BLaER1 treated with 17β-estradiol and CSF1 and Interleukin-3, amounts not matched to agents 10 nM and 100 nM (cell line): ENCODE data around the gene RIBC2.
A peak's percentile ranks its signal among the peaks of the same experiment; 100 is the strongest.

Experiments used
- H3K27ac ChIP-seq, 11 experiments: shearing (Covaris generic); formaldehyde crosslinking; 2 replicates each; pipeline ENCODE4 v1.8.1; 2022
- H3K27me3 ChIP-seq, 11 experiments: shearing (Covaris generic); formaldehyde crosslinking; 2 replicates each; pipeline ENCODE4 v1.8.1; 2022
- H3K36me3 ChIP-seq, 11 experiments: shearing (Covaris generic); formaldehyde crosslinking; 2 replicates each; pipeline ENCODE4 v1.8.1; 2022
- H3K4me1 ChIP-seq, 10 experiments: shearing (Covaris generic); formaldehyde crosslinking; 2 replicates each; pipeline ENCODE4 v1.8.1; 2022
- H3K4me2 ChIP-seq, 11 experiments: shearing (Covaris generic); formaldehyde crosslinking; 2 replicates each; pipeline ENCODE4 v1.8.1; 2022
- H3K4me3 ChIP-seq, 10 experiments: shearing (Covaris generic); formaldehyde crosslinking; 2 replicates each; pipeline ENCODE4 v1.8.1; 2022
- H3K9ac ChIP-seq, 11 experiments: shearing (Covaris generic); formaldehyde crosslinking; 2 replicates each; pipeline ENCODE4 v1.8.1; 2022
- H3K9me3 ChIP-seq, 11 experiments: shearing (Covaris generic); formaldehyde crosslinking; replicated peaks in 1 of 11; 2 replicates each; pipeline ENCODE4 v1.8.1; 2022
- H4K20me1 ChIP-seq, 11 experiments: shearing (Covaris generic); formaldehyde crosslinking; 2 replicates each; pipeline ENCODE4 v1.8.1; 2022
- Cebpa-rat ChIP-seq, 11 experiments: shearing (Covaris generic); IDR thresholded peaks; 2 replicates each; pipeline ENCODE4 v1.8.1; 2022

RIBC2 gene

DNA sequence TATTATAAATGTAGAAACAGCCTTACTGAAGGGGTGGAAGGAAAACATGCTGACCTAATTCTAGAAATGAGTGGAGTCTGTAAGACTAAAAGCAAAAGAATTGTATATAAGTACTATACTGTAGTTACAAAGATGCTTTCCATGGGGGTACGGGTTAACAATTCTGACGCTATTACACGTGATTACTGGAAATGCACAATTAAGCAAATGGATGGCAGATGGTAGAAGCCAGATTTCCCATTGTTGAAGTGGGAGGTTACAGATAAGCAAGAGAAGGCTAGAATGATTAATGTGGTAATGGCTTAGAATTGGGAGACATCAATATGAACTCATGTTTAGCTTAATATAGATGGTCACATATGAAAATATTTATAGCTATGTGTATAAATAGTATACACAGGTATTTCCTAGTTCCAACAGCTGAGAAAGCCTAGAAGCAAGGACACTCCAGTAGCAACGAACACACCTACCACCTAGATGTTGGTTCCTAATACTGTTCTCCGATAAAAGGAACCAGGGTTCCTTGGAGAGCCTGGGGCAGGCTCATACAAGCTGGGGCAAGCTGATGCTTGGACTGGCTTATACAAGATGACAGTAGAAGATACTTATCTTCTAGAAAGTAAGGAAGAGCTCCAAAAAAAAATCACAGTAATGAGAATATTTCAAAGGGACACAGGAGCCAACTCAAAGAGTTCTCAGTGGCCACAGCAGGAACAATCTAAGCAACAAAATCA lies 13.6 kb upstream of the RIBC2 start:
- Histone ChIP-seq H3K4me2 (no peak overlapping the region), H3K27me3 (no peaks in the 10 kb centered on the region)
- no peak for TF ChIP-seq Cebpa-rat (IDR thresholded peaks at IDR 0.05)

GRCh38 chr22:45402466-45402985 lies 11.0 kb upstream of the RIBC2 start:
- no peak for TF ChIP-seq Cebpa-rat (IDR thresholded peaks at IDR 0.05)
- Histone ChIP-seq H3K36me3 (no peaks in the 10 kb centered on the region), H3K4me1 (no peaks in the 10 kb centered on the region), H3K4me3 (no peak overlapping the region), H3K9ac (no peak overlapping the region), H3K27me3 (no peaks in the 10 kb centered on the region), H3K4me2 (no peak overlapping the region), H3K9me3 (peaks cover 9 to 14% (median 10%) of the 10 kb centered on the region in 11 experiments), H4K20me1 (no peaks in the 10 kb centered on the region), H3K27ac (no peak overlapping the region)

More for the DNA sequence above, 13.6 kb upstream of the RIBC2 start:
- Histone ChIP-seq H3K4me1 (no peaks in the 10 kb centered on the region), H3K36me3 (no peaks in the 10 kb centered on the region), H3K4me3 (no peak overlapping the region), H3K9me3 (peaks cover 10 to 15% (median 12%) of the 10 kb centered on the region in 11 experiments; a peak in 21 of 22 replicates), H3K27ac (no peak overlapping the region), H3K9ac (no peak overlapping the region), H4K20me1 (no peaks in the 10 kb centered on the region)

DNA sequence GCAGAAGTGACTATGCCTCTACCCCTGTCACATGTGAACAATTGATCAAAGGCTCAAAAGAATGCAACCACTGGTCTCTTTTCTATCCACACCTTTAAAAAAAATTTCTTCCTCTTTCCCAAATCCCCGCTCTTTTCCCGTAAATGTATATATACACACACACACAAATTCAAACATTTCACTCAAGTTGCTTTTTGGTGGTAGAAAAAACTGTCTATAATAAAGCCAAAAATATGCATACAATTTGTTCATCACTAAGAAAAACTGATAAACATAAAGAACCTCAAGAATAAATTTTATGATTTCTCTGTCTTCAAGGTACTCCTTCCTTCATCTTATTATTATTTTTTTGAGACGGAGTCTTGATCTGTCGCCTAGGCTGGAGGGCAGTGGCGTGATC lies 5.7 kb upstream of the RIBC2 start:
- TF ChIP-seq Cebpa-rat (IDR thresholded peaks at IDR 0.05), result no peak
- H3K36me3 ChIP-seq, result no peaks in the 10 kb centered on the region
- H3K9ac ChIP-seq, result no peak overlapping the region
- H3K4me3 ChIP-seq, result no peak overlapping the region
- no peaks in the 10 kb centered on the region for H4K20me1 ChIP-seq
- H3K4me2 ChIP-seq, result no peak overlapping the region
- no peak overlapping the region for H3K27ac ChIP-seq
- peaks cover 2 to 5% (median 4%) of the 10 kb centered on the region in 11 experiments; a peak in 19 of 22 replicates for H3K27me3 ChIP-seq
- H3K4me1 ChIP-seq, result peaks cover 0 to 1% (median under 1%) of the 10 kb centered on the region in 10 experiments; a peak in 6 of 20 replicates
- peaks cover 9 to 19% (median 14%) of the 10 kb centered on the region in 11 experiments; a peak in 21 of 22 replicates for H3K9me3 ChIP-seq

DNA sequence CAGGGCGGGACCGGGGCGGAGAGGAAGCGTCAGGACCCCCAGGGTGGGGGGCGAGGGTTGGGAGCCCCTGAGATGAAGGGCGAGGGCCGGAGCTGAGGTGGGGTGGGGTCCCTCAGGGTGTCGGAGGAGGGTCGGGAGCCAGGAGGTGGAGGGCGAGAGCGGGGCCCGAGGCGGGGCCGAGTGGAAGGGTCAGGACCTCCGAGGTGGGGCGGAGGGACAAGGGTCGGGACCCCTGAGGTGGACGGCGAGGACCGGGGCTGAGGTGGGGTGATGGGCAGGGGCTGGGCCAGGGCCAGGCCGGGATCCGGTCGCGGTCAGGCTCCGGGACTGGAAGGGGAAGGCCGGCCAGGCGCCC lies 503 bp upstream of the RIBC2 start:
- H3K9ac ChIP-seq, result peak overlapping the region in 5 of 11 experiments; percentile 40 to 59 (median 53); a peak in 5 of 22 replicates
- no peaks in the 10 kb centered on the region for H4K20me1 ChIP-seq
- peak overlapping the region in 5 of 11 experiments; percentile 28 to 54 (median 50); a peak in 10 of 22 replicates for H3K27ac ChIP-seq
- H3K4me2 ChIP-seq, result peak overlapping the region; percentile 42 to 78 (median 61)
- no peak for TF ChIP-seq Cebpa-rat (IDR thresholded peaks at IDR 0.05)
- H3K9me3 ChIP-seq, result peaks cover 5 to 20% (median 15%) of the 10 kb centered on the region in 11 experiments; a peak in 18 of 22 replicates
- peaks cover 24 to 29% (median 26%) of the 10 kb centered on the region in 11 experiments for H3K27me3 ChIP-seq
- peak overlapping the region; percentile 25 to 60 (median 43); a peak in 16 of 20 replicates for H3K4me3 ChIP-seq
- peaks cover 6 to 20% (median 12%) of the 10 kb centered on the region in 10 experiments; a peak in 18 of 20 replicates for H3K4me1 ChIP-seq
- no peaks in the 10 kb centered on the region for H3K36me3 ChIP-seq

GRCh38 chr22:45418056-45418769 lies 4.7 kb downstream of the RIBC2 start:
- H3K27me3 ChIP-seq, result peaks cover 16 to 19% (median 18%) of the 10 kb centered on the region in 11 experiments
- no peaks in the 10 kb centered on the region for H3K36me3 ChIP-seq
- no peak for TF ChIP-seq Cebpa-rat (IDR thresholded peaks at IDR 0.05)
- no peaks in the 10 kb centered on the region for H4K20me1 ChIP-seq
- H3K4me1 ChIP-seq, result peaks cover 8 to 23% (median 16%) of the 10 kb centered on the region in 10 experiments; a peak in 19 of 20 replicates
- peak overlapping the region in 7 of 11 experiments; percentile 8 to 63 (median 43); a peak in 12 of 22 replicates for H3K4me2 ChIP-seq
- H3K9me3 ChIP-seq, result peaks cover 0 to 7% (median 6%) of the 10 kb centered on the region in 11 experiments; a peak in 16 of 22 replicates
- H3K4me3 ChIP-seq, result no peak overlapping the region
- no peak overlapping the region for H3K27ac ChIP-seq
- H3K9ac ChIP-seq, result no peak overlapping the region

DNA sequence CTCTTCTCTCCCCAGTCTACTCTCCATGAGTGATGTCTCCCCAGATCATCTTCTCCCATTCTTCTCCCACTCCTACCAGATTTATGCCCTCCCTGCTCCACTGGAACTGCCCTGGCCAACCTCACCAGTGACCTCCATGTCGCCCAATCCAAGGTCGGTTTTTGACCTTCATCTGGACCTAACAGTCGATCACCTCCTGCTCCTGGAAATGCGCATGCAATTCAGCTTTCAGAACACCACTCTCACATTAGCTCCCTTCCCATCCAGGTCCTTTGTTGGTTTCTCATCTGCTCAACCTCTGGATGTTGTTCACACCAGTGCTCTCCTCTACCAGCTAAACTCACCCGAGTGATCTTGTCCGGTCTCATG lies 5.3 kb downstream of the RIBC2 start:
- H4K20me1 ChIP-seq, result no peaks in the 10 kb centered on the region
- TF ChIP-seq Cebpa-rat (IDR thresholded peaks at IDR 0.05), result no peak
- H3K4me3 ChIP-seq, result no peak overlapping the region

GRCh38 chr22:45420011-45420410 lies 6.5 kb downstream of the RIBC2 start:
- Histone ChIP-seq H3K36me3 (no peaks in the 10 kb centered on the region), H4K20me1 (no peaks in the 10 kb centered on the region), H3K27ac (no peak overlapping the region)

More for the DNA sequence above, 5.3 kb downstream of the RIBC2 start:
- Histone ChIP-seq H3K27me3 (peaks cover 10 to 14% (median 12%) of the 10 kb centered on the region in 11 experiments), H3K27ac (no peak overlapping the region), H3K36me3 (no peaks in the 10 kb centered on the region), H3K9me3 (peaks cover 0 to 2% (median under 1%) of the 10 kb centered on the region in 11 experiments; a peak in 5 of 22 replicates), H3K9ac (no peak overlapping the region), H3K4me1 (peaks cover 8 to 20% (median 14%) of the 10 kb centered on the region in 10 experiments; a peak in 19 of 20 replicates), H3K4me2 (no peak overlapping the region)

GRCh38 chr22:45420539-45420938 lies 7.0 kb downstream of the RIBC2 start:
- no peak overlapping the region for H3K27ac ChIP-seq
- no peaks in the 10 kb centered on the region; a peak in 1 of 22 replicates for H3K27me3 ChIP-seq
- H3K9me3 ChIP-seq, result no peaks in the 10 kb centered on the region
- H3K4me3 ChIP-seq, result no peak overlapping the region
- H3K9ac ChIP-seq, result no peak overlapping the region
- peaks cover 8 to 37% (median 16%) of the 10 kb centered on the region in 10 experiments; a peak in 18 of 20 replicates for H3K4me1 ChIP-seq
- H3K4me2 ChIP-seq, result no peak overlapping the region
- no peaks in the 10 kb centered on the region for H4K20me1 ChIP-seq
- no peaks in the 10 kb centered on the region for H3K36me3 ChIP-seq
- TF ChIP-seq Cebpa-rat (IDR thresholded peaks at IDR 0.05), result no peak

More at GRCh38 chr22:45420011-45420410, 6.5 kb downstream of the RIBC2 start:
- Histone ChIP-seq H3K4me2 (no peak overlapping the region), H3K9ac (no peak overlapping the region), H3K9me3 (no peaks in the 10 kb centered on the region), H3K4me3 (no peak overlapping the region), H3K4me1 (peaks cover 8 to 32% (median 16%) of the 10 kb centered on the region in 10 experiments; a peak in 18 of 20 replicates), H3K27me3 (peaks cover 0 to 1% (median 0%) of the 10 kb centered on the region in 11 experiments; a peak in 6 of 22 replicates)
- no peak for TF ChIP-seq Cebpa-rat (IDR thresholded peaks at IDR 0.05)
